HG03045 (cell line): ENCODE results near the gene GOLGA1.
A peak's percentile ranks its signal among the peaks of the same experiment; 100 is the strongest.

Source experiments
- ATAC-seq: cut with Tn5 transposase; IDR thresholded peaks from one replicate; pipeline ENCODE4 v1.9.1; 2021; ENCODE audit warnings: mild to moderate bottlenecking, moderate library complexity; ENCODE audit not compliant: unreplicated experiment

Gene GOLGA1

GRCh38 chr9:124886866-124887492, 53.9 kb downstream of the GOLGA1 start:
- no peak for ATAC-seq

- ATAC-seq = no peak
Measured at GRCh38 chr9:124886461-124886860, 54.4 kb downstream of the GOLGA1 start.

- no peak for ATAC-seq
Measured at GRCh38 chr9:124885551-124885950, 55.3 kb downstream of the GOLGA1 start.

- no peak for ATAC-seq
Measured at GRCh38 chr9:124884376-124884775, 56.5 kb downstream of the GOLGA1 start.

- ATAC-seq = no peak
Measured at GRCh38 chr9:124882231-124882630, 58.7 kb downstream of the GOLGA1 start.

- ATAC-seq = no peak
Measured at GRCh38 chr9:124881138-124881743, 59.6 kb downstream of the GOLGA1 start.

GRCh38 chr9:124880501-124880900, 60.4 kb downstream of the GOLGA1 start:
- ATAC-seq = no peak

- no peak for ATAC-seq
Measured at GRCh38 chr9:124879226-124879625, 61.7 kb downstream of the GOLGA1 start.

- ATAC-seq = no peak
Measured at GRCh38 chr9:124878518-124878917, 62.4 kb downstream of the GOLGA1 start.

GRCh38 chr9:124878021-124878420, 62.9 kb downstream of the GOLGA1 start:
- ATAC-seq = no peak

- no peak for ATAC-seq
Measured at GRCh38 chr9:124877021-124877782, 63.7 kb downstream of the GOLGA1 start.

- no peak for ATAC-seq
Measured at GRCh38 chr9:124875501-124875900, 65.4 kb downstream of the GOLGA1 start.

GRCh38 chr9:124873664-124874063, 67.2 kb downstream of the GOLGA1 start:
- no peak for ATAC-seq

- no peak for ATAC-seq
Measured at GRCh38 chr9:124871156-124871561, 69.7 kb downstream of the GOLGA1 start.

GRCh38 chr9:124870723-124871122, 70.2 kb downstream of the GOLGA1 start:
- no peak for ATAC-seq

- ATAC-seq = peak; percentile 40
Measured at GRCh38 chr9:124869986-124870560, 70.8 kb downstream of the GOLGA1 start.

- peak; percentile 17 for ATAC-seq
Measured at GRCh38 chr9:124869466-124869985, 71.4 kb downstream of the GOLGA1 start.

- peak; percentile 64 for ATAC-seq
Measured at GRCh38 chr9:124868511-124869465, 72.1 kb downstream of the GOLGA1 start.

GRCh38 chr9:124863371-124863871, 77.5 kb downstream of the GOLGA1 start:
- no peak for ATAC-seq
